Esophagus muscularis mucosa (tissue), 4 donors: ENCODE measurements around the gene RNGTT. TPM values are rescaled to one million over a fixed set of nuclear protein-coding genes. Genes with fewer than 3 reads are reported as not detected.

ENCODE experiments used
- DNase-seq: peaks from one replicate; pipeline ENCODE4 v3.0.0-alpha.2; 2017; ENCODE audit errors: extremely low spot score
- H3K27ac ChIP-seq, 4 donors: fragments of 200-600 bp; sonication (generic); replicated peaks in 1 of 4; 1 replicate in 3 of 4; 2 replicates in 1 of 4; pipeline ENCODE4 v1.5.1; 2016 to 2019; ENCODE audit warnings: mild to moderate bottlenecking in 1 of 4
- H3K27me3 ChIP-seq, 4 donors: fragments of 200-600 bp; sonication (generic); one replicate each; pipeline versions ENCODE4 v1.5.1 to v1.6.0; 2016 to 2019
- H3K36me3 ChIP-seq, 4 donors: fragments of 200-600 bp; sonication (generic); one replicate each; pipeline ENCODE4 v1.5.1; 2016 to 2019
- H3K4me1 ChIP-seq, 4 donors: fragments of 200-600 bp; sonication (generic); one replicate each; pipeline ENCODE4 v1.5.1; 2016 to 2019
- H3K4me3 ChIP-seq, 4 donors: fragments of 200-600 bp; sonication (generic); 1 replicate in 2 of 4; 2 replicates in 2 of 4; pipeline ENCODE4 v1.5.1; 2016 to 2019; ENCODE audit warnings: mild to moderate bottlenecking in 4 of 4, moderate library complexity in 1 of 4
- H3K9me3 ChIP-seq, 4 donors: fragments of 200-600 bp; sonication (generic); 1 replicate in 3 of 4; 2 replicates in 1 of 4; pipeline ENCODE4 v1.5.1; 2016 to 2019
- CTCF ChIP-seq, 3 experiments: fragments of 200-600 bp in 2 of 3; fragments of 450-650 bp in 1 of 3; sonication (generic) in 2 of 3; IDR thresholded peaks; one replicate each; pipeline ENCODE4 v1.5.1; 2017 to 2019; ENCODE audit warnings: antibody characterized with exemption in 3 of 3, mild to moderate bottlenecking in 2 of 3, moderate library complexity in 1 of 3
- EP300 ChIP-seq: sonication (generic); formaldehyde crosslinking; IDR thresholded peaks from one replicate; pipeline ENCODE4 v1.6.1; 2017; ENCODE audit warnings: antibody characterized with exemption
- POLR2A ChIP-seq: fragments of 450-650 bp; IDR thresholded peaks from one replicate; pipeline ENCODE4 v1.6.1; 2017; ENCODE audit warnings: antibody characterized with exemption, moderate library complexity, mild to moderate bottlenecking, low read depth
- POLR2AphosphoS5 ChIP-seq, 2 donors: sonication (generic); formaldehyde crosslinking; IDR thresholded peaks; one replicate each; pipeline ENCODE4 v1.6.1; 2017; ENCODE audit warnings: antibody characterized with exemption in 2 of 2
- WGBS: methylation state at CpG from one replicate; pipeline ENCODE4 v1.1.5; 2018; 5-methylcytosine and 5-hydroxymethylcytosine counted together
- intact Hi-C: fragments of 100-400 bp; cut with DNase I; formaldehyde crosslinking; loops from one replicate; pipeline ENCODE4 v1.15.1; 2023
- total RNA-seq, 4 donors: library from RNA; depleted of rRNA; stranded (reverse); fragments of >200 nt; gene quantifications; one replicate each; pipeline versions ENCODE4 v1.1.0 to v1.2.1, GENCODE V29; 2016

Gene RNGTT
- total RNA-seq, 4 donors from 2014 or later = 10.7 to 13.9 (median 12.0) TPM

GRCh38 chr6:89008815-89009374, 45.5 kb upstream of the RNGTT start:
- DNase-seq = no peak
- Histone ChIP-seq H3K4me1 (peaks cover 0 to 15% (median 9%) of the 10 kb centered on the region in 4 donors), H3K36me3 (no peaks in the 10 kb centered on the region), H3K27ac (no peak overlapping the region), H3K9me3 (no peaks in the 10 kb centered on the region), H3K27me3 (no peaks in the 10 kb centered on the region), H3K4me3 (no peak overlapping the region)
- intact Hi-C loops = no loop called here
- no peak for TF ChIP-seq EP300
- 94% methylated on average over 5 of the region's 5 CpGs for WGBS

- WGBS = 69% methylated on average over 8 of the region's 8 CpGs
- Histone ChIP-seq H3K36me3 (no peaks in the 10 kb centered on the region), H3K9me3 (no peaks in the 10 kb centered on the region), H3K4me3 (peak overlapping the region in 3 of 4 donors; percentile 13 to 27 (median 16)), H3K27ac (no peak overlapping the region), H3K27me3 (no peaks in the 10 kb centered on the region), H3K4me1 (peaks cover 0 to 15% (median 9%) of the 10 kb centered on the region in 4 donors)
- TF ChIP-seq POLR2A (no peak), CTCF (IDR thresholded peaks at IDR 0.05) (no peak)
- no peak for DNase-seq
- intact Hi-C loops = no loop called here
These were observed 44.8 kb upstream of the RNGTT start for GRCh38 chr6:89008001-89008814.

- Histone ChIP-seq H3K27me3 (no peaks in the 10 kb centered on the region), H3K27ac (no peak overlapping the region), H3K9me3 (no peaks in the 10 kb centered on the region), H3K36me3 (no peaks in the 10 kb centered on the region), H3K4me3 (peak overlapping the region in 2 of 4 donors; percentile 16 to 27), H3K4me1 (peaks cover 0 to 15% (median 9%) of the 10 kb centered on the region in 4 donors)
- no peak for DNase-seq
- intact Hi-C loops = no loop called here
- no peak for TF ChIP-seq CTCF (IDR thresholded peaks at IDR 0.05)
- no peak for TF ChIP-seq EP300
- TF ChIP-seq POLR2A = no peak
- no peak for TF ChIP-seq POLR2AphosphoS5 (IDR thresholded peaks at IDR 0.05)
- 67% methylated on average over 15 of the region's 15 CpGs for WGBS
These were observed 44.0 kb upstream of the RNGTT start for GRCh38 chr6:89007209-89008000.

GRCh38 chr6:89002523-89002922, 39.1 kb upstream of the RNGTT start:
- intact Hi-C loops = no loop called here
- H3K4me3 ChIP-seq = no peak overlapping the region
- H3K27ac ChIP-seq = no peak overlapping the region
- H3K9me3 ChIP-seq = no peaks in the 10 kb centered on the region
- no peaks in the 10 kb centered on the region for H3K36me3 ChIP-seq
- no peak for TF ChIP-seq CTCF (IDR thresholded peaks at IDR 0.05)
- no peak for TF ChIP-seq POLR2A
- no peak for TF ChIP-seq EP300
- no peak for TF ChIP-seq POLR2AphosphoS5 (IDR thresholded peaks at IDR 0.05)
- WGBS = 93% methylated on average over 4 of the region's 4 CpGs
- no peak for DNase-seq
- peaks cover 0 to 5% (median 3%) of the 10 kb centered on the region in 4 donors for H3K4me1 ChIP-seq
- H3K27me3 ChIP-seq = no peaks in the 10 kb centered on the region

- no peak for TF ChIP-seq POLR2A
- no peak for TF ChIP-seq CTCF (IDR thresholded peaks at IDR 0.05)
- 87% methylated on average over 4 of the region's 4 CpGs for WGBS
- intact Hi-C loops = no loop called here
- DNase-seq = no peak
- Histone ChIP-seq H3K4me3 (no peak overlapping the region), H3K9me3 (no peaks in the 10 kb centered on the region), H3K27me3 (no peaks in the 10 kb centered on the region), H3K4me1 (no peaks in the 10 kb centered on the region), H3K27ac (no peak overlapping the region), H3K36me3 (no peaks in the 10 kb centered on the region)
These were observed 33.9 kb upstream of the RNGTT start for GRCh38 chr6:88997327-88997726.
